ENCODE measurements around the gene PTPN1. TPM values are rescaled to one million over a fixed set of nuclear protein-coding genes. Genes with fewer than 3 reads are reported as not detected.

Gene PTPN1
- total and polyA plus RNA-seq, 2 donors (not counting 3 experiments of a cell fraction or from before 2014, with no cell fraction given) = 41.1 to 64.3 TPM

DNA sequence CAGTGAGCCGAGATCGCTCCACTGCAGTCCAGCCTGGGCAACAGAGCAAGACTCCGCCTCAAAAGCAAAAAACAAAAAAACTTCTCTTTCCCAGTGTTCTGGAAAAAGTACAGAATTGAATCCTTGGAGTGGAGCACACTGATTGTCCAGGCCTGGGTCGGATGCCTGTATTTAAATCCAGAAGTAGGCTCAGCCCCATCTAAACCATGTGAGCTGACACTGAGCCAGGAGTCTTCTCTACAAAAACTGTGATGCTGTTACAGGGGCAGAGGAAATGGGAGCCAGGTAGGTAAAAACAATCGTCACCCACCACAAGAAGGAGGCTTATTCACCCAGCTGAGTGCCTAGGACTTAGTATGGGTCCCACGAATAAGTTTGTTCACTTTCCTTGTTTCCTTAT lies 43.0 kb upstream of the PTPN1 start:
- Histone ChIP-seq H3K79me2 (ENCODE audit: control insufficient read depth, insufficient read depth, low read length) (no peaks in the 10 kb centered on the region), H4K20me1 (replicated peaks; ENCODE audit: control insufficient read depth, extremely low read depth, insufficient read depth, low read length) (no peaks in the 10 kb centered on the region), H3K9ac (replicated peaks; ENCODE audit: extremely low read depth, insufficient read depth, low read length) (no peak overlapping the region), H3K4me3 (replicated peaks in 1 of 3; ENCODE audit: insufficient read depth in 1 of 3, low read depth in 1 of 3, low read length in 3 of 3) (no peak overlapping the region), H3K9me3 (replicated peaks; ENCODE audit: control insufficient read depth, insufficient read depth, low read length) (no peaks in the 10 kb centered on the region), H3K27me3 (ENCODE audit: control insufficient read depth in 2 of 2, insufficient read depth in 2 of 2, low read length in 2 of 2) (no peaks in the 10 kb centered on the region), H3K36me3 (ENCODE audit: control insufficient read depth in 2 of 2, extremely low read depth in 1 of 2, insufficient read depth in 2 of 2, low read length in 2 of 2) (no peaks in the 10 kb centered on the region), H2AFZ (ENCODE audit: low read depth, low read length) (no peak overlapping the region), H3K4me1 (ENCODE audit: control insufficient read depth, extremely low read depth, insufficient read depth, low read length) (peaks cover 21% of the 10 kb centered on the region), H3K4me2 (ENCODE audit: insufficient read depth, low read length) (no peak overlapping the region), H3K27ac (ENCODE audit: insufficient read depth, low read depth, low read length) (no peak overlapping the region), H3K9me1 (replicated peaks; ENCODE audit: control insufficient read depth, extremely low read depth, insufficient read depth, low read length) (no peaks in the 10 kb centered on the region)
- FAIRE-seq (no peak), DNase-seq (ENCODE audit: low read depth, low spot score) (no peak)
- BruUV-seq (replicated peaks) = no TSS peak
- dilution Hi-C loops (cut with MboI; ENCODE audit: extremely low pct_ligation_motif_present, low sequenced_read_pairs) (no loop called here), intact Hi-C loops (cut with micrococcal nuclease) (loop anchor here (10.0 kb wide), 1 partner anchor 482 kb away; the partner anchor contains the start of gene SNAI1)
- TF ChIP-seq GATA2 (IDR thresholded peaks at IDR 0.05; ENCODE audit: insufficient read depth, insufficient read length, low read depth, low read length) = no peak
- TF ChIP-seq JUN (IDR thresholded peaks at IDR 0.05; ENCODE audit: borderline replicate concordance, insufficient read depth, insufficient read length, low read depth) = no peak
- TF ChIP-seq MYC (IDR thresholded peaks at IDR 0.05; ENCODE audit: low read depth, low read length) = no peak
- no peak for TF ChIP-seq FOS (IDR thresholded peaks at IDR 0.05; ENCODE audit: borderline replicate concordance, insufficient read depth, low read length)
- TF ChIP-seq, protein P1, sequence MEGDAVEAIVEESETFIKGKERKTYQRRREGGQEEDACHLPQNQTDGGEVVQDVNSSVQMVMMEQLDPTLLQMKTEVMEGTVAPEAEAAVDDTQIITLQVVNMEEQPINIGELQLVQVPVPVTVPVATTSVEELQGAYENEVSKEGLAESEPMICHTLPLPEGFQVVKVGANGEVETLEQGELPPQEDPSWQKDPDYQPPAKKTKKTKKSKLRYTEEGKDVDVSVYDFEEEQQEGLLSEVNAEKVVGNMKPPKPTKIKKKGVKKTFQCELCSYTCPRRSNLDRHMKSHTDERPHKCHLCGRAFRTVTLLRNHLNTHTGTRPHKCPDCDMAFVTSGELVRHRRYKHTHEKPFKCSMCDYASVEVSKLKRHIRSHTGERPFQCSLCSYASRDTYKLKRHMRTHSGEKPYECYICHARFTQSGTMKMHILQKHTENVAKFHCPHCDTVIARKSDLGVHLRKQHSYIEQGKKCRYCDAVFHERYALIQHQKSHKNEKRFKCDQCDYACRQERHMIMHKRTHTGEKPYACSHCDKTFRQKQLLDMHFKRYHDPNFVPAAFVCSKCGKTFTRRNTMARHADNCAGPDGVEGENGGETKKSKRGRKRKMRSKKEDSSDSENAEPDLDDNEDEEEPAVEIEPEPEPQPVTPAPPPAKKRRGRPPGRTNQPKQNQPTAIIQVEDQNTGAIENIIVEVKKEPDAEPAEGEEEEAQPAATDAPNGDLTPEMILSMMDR (IDR thresholded peaks at IDR 0.05; ENCODE audit: extremely low read depth in 1 of 2, insufficient read depth in 1 of 2, low read depth in 1 of 2, low read length in 2 of 2) = no peak
- TF ChIP-seq POLR2A (IDR thresholded peaks at IDR 0.05; ENCODE audit: low read depth, low read length) = no peak
- no peak for TF ChIP-seq POLR2AphosphoS5 (IDR thresholded peaks at IDR 0.05; ENCODE audit: insufficient read depth, low read depth, low read length)
- TF ChIP-seq EZH2 (IDR thresholded peaks at IDR 0.05; ENCODE audit: borderline replicate concordance, low read depth, low read length, severe bottlenecking) = no peak
- TF ChIP-seq, protein P2, sequence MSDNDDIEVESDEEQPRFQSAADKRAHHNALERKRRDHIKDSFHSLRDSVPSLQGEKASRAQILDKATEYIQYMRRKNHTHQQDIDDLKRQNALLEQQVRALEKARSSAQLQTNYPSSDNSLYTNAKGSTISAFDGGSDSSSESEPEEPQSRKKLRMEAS (IDR thresholded peaks at IDR 0.05; ENCODE audit: insufficient read depth, insufficient read length) = no peak
- CTCF ChIA-PET = interaction anchor here (0.9 to 3.6 kb wide), 7 partner anchors 24 to 346 kb away, joined by 3 to 52 read pairs (median 4); partner anchors contain the start of gene CEBPB
- POLR2A ChIA-PET = no interaction called here

All from endothelial cell of umbilical vein (primary cell).